Keratinocyte (primary cell): ENCODE results near the gene GRAPL. TPM values are rescaled to one million over a fixed set of nuclear protein-coding genes. Genes with fewer than 3 reads are reported as not detected.
"Not testable (repeated sequence)": the region's sequence is repeated elsewhere in the genome, so short reads cannot be mapped to it uniquely, and the experiment has no call there.

Experiments
- DNase-seq: peaks from one replicate; pipeline ENCODE4 v3.0.0-alpha.2; 2011; ENCODE audit warnings: low read depth, missing footprints, low spot score
- FAIRE-seq: peaks from 2 replicates; lab custom pipeline; 2011; peaks lifted over from hg19 to GRCh38; lab: Jason Lieb, UNC
- H2AFZ ChIP-seq: 2 replicates; pipeline ENCODE4 v1.6.0; 2012; ENCODE audit warnings: low read length, control low read depth, inconsistent platforms; ENCODE audit not compliant: control insufficient read depth
- H3K27ac ChIP-seq: 2 replicates; pipeline ENCODE4 v1.5.1; 2011; ENCODE audit warnings: low read length; ENCODE audit not compliant: control insufficient read depth, insufficient read depth
- H3K27me3 ChIP-seq: 3 replicates; pipeline ENCODE4 v1.6.0; 2011; ENCODE audit warnings: low read length; ENCODE audit not compliant: control insufficient read depth, insufficient read depth; ENCODE audit errors: extremely low read depth
- H3K36me3 ChIP-seq, 2 experiments: 2 replicates in 1 of 2; 3 replicates in 1 of 2; pipeline ENCODE4 v1.5.1; 2011; ENCODE audit warnings: low read length in 2 of 2, mild to moderate bottlenecking in 1 of 2; ENCODE audit not compliant: control insufficient read depth in 2 of 2, insufficient read depth in 2 of 2; ENCODE audit errors: extremely low read depth in 1 of 2
- H3K4me1 ChIP-seq: 3 replicates; pipeline ENCODE4 v1.5.1; 2011; ENCODE audit warnings: low read length; ENCODE audit not compliant: control insufficient read depth, insufficient read depth; ENCODE audit errors: extremely low read depth
- H3K4me2 ChIP-seq: 3 replicates; pipeline ENCODE4 v1.6.0; 2011; ENCODE audit warnings: low read depth, low read length; ENCODE audit not compliant: control insufficient read depth, insufficient read depth; ENCODE audit errors: extremely low read depth
- H3K4me3 ChIP-seq, 3 experiments: fragments of 200-600 bp in 1 of 3; sonication (generic) in 1 of 3; 2 replicates in 2 of 3; 3 replicates in 1 of 3; pipeline ENCODE4 v1.5.1; 2011 to 2016; ENCODE audit warnings: low read length in 3 of 3, mild to moderate bottlenecking in 3 of 3, control low read depth in 2 of 3, inconsistent platforms in 1 of 3, low read depth in 1 of 3, mixed read lengths in 1 of 3, mixed run types in 1 of 3, moderate library complexity in 1 of 3; ENCODE audit not compliant: control insufficient read depth in 2 of 3, insufficient read depth in 2 of 3; ENCODE audit errors: extremely low read depth in 1 of 3
- H3K79me2 ChIP-seq: 2 replicates; pipeline ENCODE4 v1.6.0; 2012; ENCODE audit warnings: low read length; ENCODE audit not compliant: control insufficient read depth, insufficient read depth
- H3K9ac ChIP-seq: 3 replicates; pipeline ENCODE4 v1.6.0; 2011; ENCODE audit warnings: low read length; ENCODE audit not compliant: control insufficient read depth, insufficient read depth; ENCODE audit errors: extremely low read depth
- H3K9me1 ChIP-seq: 3 replicates; pipeline ENCODE4 v1.6.0; 2011; ENCODE audit warnings: low read length; ENCODE audit not compliant: control insufficient read depth, insufficient read depth; ENCODE audit errors: extremely low read depth
- H3K9me3 ChIP-seq: 2 replicates; pipeline ENCODE4 v1.5.1; 2012; ENCODE audit warnings: low read depth, low read length; ENCODE audit not compliant: control insufficient read depth
- H4K20me1 ChIP-seq: 3 replicates; pipeline ENCODE4 v1.6.0; 2011; ENCODE audit warnings: low read length; ENCODE audit not compliant: control insufficient read depth, insufficient read depth; ENCODE audit errors: extremely low read depth
- dilution Hi-C: fragments of 300-500 bp; cut with MboI; formaldehyde crosslinking; loops from one replicate; pipeline ENCODE4 v1.7.0; 2020; ENCODE audit warnings: low sequenced_read_pairs; ENCODE audit not compliant: extremely low pct_ligation_motif_present
- polyA plus RNA-seq, 5 experiments: library from polyadenylated mRNA; depleted of rRNA in 3 of 5; stranded (reverse) in 3 of 5; stranded (forward) in 1 of 5; unstranded in 1 of 5; fragments of >200 nt; gene quantifications; 1 replicate in 1 of 5; 2 replicates in 3 of 5; 3 replicates in 1 of 5; pipeline versions ENCODE4 v1.2.1 to v1.2.3, GENCODE V29; 2011 to 2012; ENCODE audit warnings: missing spikeins in 2 of 5, low read depth in 1 of 5, low replicate concordance in 1 of 5
- TF ChIP-seq, protein P1 (sequence below), 3 experiments: IDR thresholded peaks in 1 of 3; conservative IDR thresholded peaks in 1 of 3; optimal IDR thresholded peaks in 1 of 3; 2 replicates in 2 of 3; 3 replicates in 1 of 3; pipeline versions ENCODE3 to v1.5.1; 2011; ENCODE audit warnings: low read length in 3 of 3, mild to moderate bottlenecking in 3 of 3, moderate library complexity in 2 of 3, control low read depth in 1 of 3, inconsistent platforms in 1 of 3; ENCODE audit not compliant: insufficient read depth in 2 of 3; ENCODE audit errors: extremely low read depth in 1 of 3

The GRAPL gene
- polyA plus RNA-seq, 1 donor (not counting 4 experiments of a cell fraction or from before 2014, with no cell fraction given) = not detected

DNA sequence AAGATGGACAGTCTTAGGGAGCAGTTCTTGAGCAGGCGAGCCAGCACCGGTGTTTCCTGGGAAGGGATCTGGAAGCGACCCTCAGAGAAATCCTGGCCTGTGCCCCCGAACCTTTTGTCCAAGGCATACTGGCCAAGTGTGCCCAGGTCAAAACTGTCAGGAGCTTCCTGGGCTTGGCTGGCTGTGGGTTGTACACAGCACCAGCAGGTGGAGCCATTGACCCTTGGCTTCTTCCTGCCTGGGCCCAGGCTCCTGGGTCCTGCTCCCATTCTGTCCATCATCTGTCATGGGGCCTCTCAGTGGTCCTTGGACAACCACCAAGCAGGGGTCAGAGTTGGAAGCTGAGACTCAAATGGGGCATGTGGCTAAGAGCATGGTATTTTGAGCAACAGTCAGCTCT is 15.0 kb downstream of the GRAPL start:
- H4K20me1 ChIP-seq, H3K79me2 ChIP-seq, H3K4me2 ChIP-seq, H3K27ac ChIP-seq, H3K9me3 ChIP-seq, H2AFZ ChIP-seq, H3K9me1 ChIP-seq, FAIRE-seq, DNase-seq, H3K9ac ChIP-seq, H3K27me3 ChIP-seq, H3K36me3 ChIP-seq, dilution Hi-C loops, H3K4me1 ChIP-seq, H3K4me3 ChIP-seq: not testable (repeated sequence)
- TF ChIP-seq, protein P1, sequence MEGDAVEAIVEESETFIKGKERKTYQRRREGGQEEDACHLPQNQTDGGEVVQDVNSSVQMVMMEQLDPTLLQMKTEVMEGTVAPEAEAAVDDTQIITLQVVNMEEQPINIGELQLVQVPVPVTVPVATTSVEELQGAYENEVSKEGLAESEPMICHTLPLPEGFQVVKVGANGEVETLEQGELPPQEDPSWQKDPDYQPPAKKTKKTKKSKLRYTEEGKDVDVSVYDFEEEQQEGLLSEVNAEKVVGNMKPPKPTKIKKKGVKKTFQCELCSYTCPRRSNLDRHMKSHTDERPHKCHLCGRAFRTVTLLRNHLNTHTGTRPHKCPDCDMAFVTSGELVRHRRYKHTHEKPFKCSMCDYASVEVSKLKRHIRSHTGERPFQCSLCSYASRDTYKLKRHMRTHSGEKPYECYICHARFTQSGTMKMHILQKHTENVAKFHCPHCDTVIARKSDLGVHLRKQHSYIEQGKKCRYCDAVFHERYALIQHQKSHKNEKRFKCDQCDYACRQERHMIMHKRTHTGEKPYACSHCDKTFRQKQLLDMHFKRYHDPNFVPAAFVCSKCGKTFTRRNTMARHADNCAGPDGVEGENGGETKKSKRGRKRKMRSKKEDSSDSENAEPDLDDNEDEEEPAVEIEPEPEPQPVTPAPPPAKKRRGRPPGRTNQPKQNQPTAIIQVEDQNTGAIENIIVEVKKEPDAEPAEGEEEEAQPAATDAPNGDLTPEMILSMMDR (optimal IDR thresholded peaks at IDR 0.05 in 1 of 3, IDR thresholded peaks at IDR 0.05 in 1 of 3, conservative IDR thresholded peaks at IDR 0.05 in 1 of 3; ENCODE audit: extremely low read depth in 1 of 3, insufficient read depth in 2 of 3, low read length in 3 of 3) = peak in 1 of 3 experiments; percentile 17

- DNase-seq, H3K9me3 ChIP-seq, dilution Hi-C loops, H3K36me3 ChIP-seq, H3K4me1 ChIP-seq, H2AFZ ChIP-seq, H3K79me2 ChIP-seq, H3K27ac ChIP-seq, H4K20me1 ChIP-seq, H3K9me1 ChIP-seq, H3K4me3 ChIP-seq, H3K27me3 ChIP-seq, H3K9ac ChIP-seq, FAIRE-seq, H3K4me2 ChIP-seq: not testable (repeated sequence)
These were observed 15.8 kb downstream of the GRAPL start for GRCh38 chr17:19143097-19143777.

DNA sequence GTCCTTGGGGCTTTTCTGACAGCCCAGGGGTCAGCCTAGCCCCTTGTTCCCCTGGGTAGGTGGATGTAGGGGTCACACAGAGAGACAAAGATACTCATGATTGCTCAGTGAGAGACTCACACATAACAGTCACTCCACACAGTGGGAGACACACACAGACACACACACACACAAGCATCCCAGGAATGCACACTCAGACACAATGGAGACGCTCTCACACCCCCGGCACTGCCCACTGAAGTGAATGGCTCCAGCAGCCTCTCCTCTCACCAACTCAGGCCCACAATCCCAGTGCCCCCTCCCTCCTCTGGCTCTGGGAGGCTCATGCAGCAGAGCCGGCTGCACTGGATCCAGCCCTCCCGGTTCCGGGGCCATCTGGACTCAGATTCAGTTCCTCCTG is 17.0 kb downstream of the GRAPL start:
- DNase-seq, H3K27ac ChIP-seq, H3K36me3 ChIP-seq, FAIRE-seq, H3K4me1 ChIP-seq, H3K27me3 ChIP-seq, H3K79me2 ChIP-seq, H3K9ac ChIP-seq, dilution Hi-C loops, H3K4me2 ChIP-seq, H4K20me1 ChIP-seq, H3K9me3 ChIP-seq, H2AFZ ChIP-seq, H3K9me1 ChIP-seq, H3K4me3 ChIP-seq: not testable (repeated sequence)

GRCh38 chr17:19145471-19145870 is 18.1 kb downstream of the GRAPL start:
- H2AFZ ChIP-seq, H3K36me3 ChIP-seq, H3K4me3 ChIP-seq, H3K4me1 ChIP-seq, H3K27me3 ChIP-seq, H4K20me1 ChIP-seq, FAIRE-seq, H3K79me2 ChIP-seq, dilution Hi-C loops, H3K9me3 ChIP-seq, DNase-seq, H3K9me1 ChIP-seq, H3K27ac ChIP-seq, H3K4me2 ChIP-seq, H3K9ac ChIP-seq: not testable (repeated sequence)
